Activated T-cell treated with anti-CD3 and anti-CD28 coated beads for 1 hour (primary cell): ENCODE measurements around the gene SPECC1.
"Not testable (repeated sequence)": the region's sequence is repeated elsewhere in the genome, so short reads cannot be mapped to it uniquely, and the experiment has no call there.

Source experiments
- DNase-seq: peaks from one replicate; pipeline ENCODE4 v3.0.0-alpha.2; 2020; ENCODE audit warnings: low read depth

The SPECC1 gene

GRCh38 chr17:20315311-20315710 is 306.2 kb downstream of the SPECC1 start:
- DNase-seq: no peak

- DNase-seq: no peak
These were observed 306.7 kb downstream of the SPECC1 start for GRCh38 chr17:20315821-20316220.

GRCh38 chr17:20320535-20321229 is 311.5 kb downstream of the SPECC1 start:
- peak; percentile 68 for DNase-seq

- DNase-seq: not testable (repeated sequence)
These were observed 312.2 kb downstream of the SPECC1 start for GRCh38 chr17:20321357-20321756.

- DNase-seq: not testable (repeated sequence)
These were observed 318.6 kb downstream of the SPECC1 start for GRCh38 chr17:20327739-20328138.

GRCh38 chr17:20351405-20351804 is 342.2 kb downstream of the SPECC1 start:
- DNase-seq: not testable (repeated sequence)

GRCh38 chr17:20352567-20352966 is 343.4 kb downstream of the SPECC1 start:
- not testable (repeated sequence) for DNase-seq

- DNase-seq: not testable (repeated sequence)
These were observed 354.7 kb downstream of the SPECC1 start for GRCh38 chr17:20363846-20364245.
